Measurements from ENCODE around the gene IFNW1.

IFNW1 gene

GRCh38 chr9:21110708-21111576 lies 30.7 kb downstream of the IFNW1 start:
- no peak overlapping the region for H3K4me3 ChIP-seq (ENCODE audit: low read depth, low read length)

- H3K4me3 ChIP-seq (ENCODE audit: low read depth, low read length): no peak overlapping the region
Measured at GRCh38 chr9:21104787-21105186, 36.8 kb downstream of the IFNW1 start.

GRCh38 chr9:21102305-21102704 lies 39.3 kb downstream of the IFNW1 start:
- H3K4me3 ChIP-seq (ENCODE audit: low read depth, low read length): no peak overlapping the region

GRCh38 chr9:21097817-21098216 lies 43.8 kb downstream of the IFNW1 start:
- no peak overlapping the region for H3K4me3 ChIP-seq (ENCODE audit: low read depth, low read length)

GRCh38 chr9:21096901-21097255 lies 44.8 kb downstream of the IFNW1 start:
- no peak overlapping the region for H3K4me3 ChIP-seq (ENCODE audit: low read depth, low read length)

GRCh38 chr9:21096172-21096900 lies 45.3 kb downstream of the IFNW1 start:
- H3K4me3 ChIP-seq (ENCODE audit: low read depth, low read length): no peak overlapping the region

GRCh38 chr9:21095561-21095960 lies 46.1 kb downstream of the IFNW1 start:
- H3K4me3 ChIP-seq (ENCODE audit: low read depth, low read length): no peak overlapping the region
